CD14-positive monocyte (primary cell): Measurements from ENCODE around the gene MKI67. TPM values are rescaled to one million over a fixed set of nuclear protein-coding genes. Genes with fewer than 3 reads are reported as not detected.

ENCODE experiments used
- DNase-seq, 3 donors: peaks; one replicate each; pipeline ENCODE4 v3.0.0-alpha.2; 2011 to 2022
- H2AFZ ChIP-seq: 2 replicates; pipeline ENCODE4 v1.6.0; 2012; ENCODE audit warnings: mild to moderate bottlenecking, low read depth, low read length, inconsistent platforms; ENCODE audit not compliant: insufficient read depth, poor library complexity, severe bottlenecking
- H3K27ac ChIP-seq, 2 donors: 1 replicate in 1 of 2; 2 replicates in 1 of 2; pipeline ENCODE4 v1.5.1; 2012 to 2013; ENCODE audit warnings: low read length in 2 of 2, control low read depth in 1 of 2, inconsistent platforms in 1 of 2, low read depth in 1 of 2, mild to moderate bottlenecking in 1 of 2
- H3K27me3 ChIP-seq, 2 donors: one replicate each; pipeline versions ENCODE4 v1.6.0 to v1.6.1; 2011 to 2013; ENCODE audit warnings: low read length in 2 of 2; ENCODE audit not compliant: control insufficient read depth in 2 of 2, insufficient read depth in 2 of 2
- H3K36me3 ChIP-seq, 2 donors: replicated peaks in 1 of 2; 1 replicate in 1 of 2; 2 replicates in 1 of 2; pipeline versions ENCODE4 v1.5.1 to v1.6.1; 2012 to 2013; ENCODE audit warnings: low read length in 2 of 2, control low read depth in 1 of 2, inconsistent platforms in 1 of 2, mild to moderate bottlenecking in 1 of 2; ENCODE audit not compliant: insufficient read depth in 2 of 2, control insufficient read depth in 1 of 2
- H3K4me1 ChIP-seq, 2 donors: 1 replicate in 1 of 2; 2 replicates in 1 of 2; pipeline versions ENCODE4 v1.5.1 to v1.6.1; 2012 to 2013; ENCODE audit warnings: low read length in 2 of 2, control low read depth in 1 of 2, inconsistent platforms in 1 of 2, mild to moderate bottlenecking in 1 of 2, moderate library complexity in 1 of 2; ENCODE audit not compliant: insufficient read depth in 2 of 2, control insufficient read depth in 1 of 2
- H3K4me2 ChIP-seq: replicated peaks from 2 replicates; pipeline ENCODE3; 2012; ENCODE audit warnings: low read length, moderate library complexity, mild to moderate bottlenecking; ENCODE audit not compliant: poor library complexity, severe bottlenecking; ENCODE audit errors: extremely low read depth
- H3K4me3 ChIP-seq, 3 experiments: fragments of 200-600 bp in 1 of 3; sonication (generic) in 1 of 3; replicated peaks in 1 of 3; 1 replicate in 2 of 3; 2 replicates in 1 of 3; pipeline ENCODE4 v1.5.1; 2011 to 2013; ENCODE audit warnings: low read length in 3 of 3, mild to moderate bottlenecking in 3 of 3, control low read depth in 2 of 3, low read depth in 2 of 3, inconsistent platforms in 1 of 3, moderate library complexity in 1 of 3
- H3K79me2 ChIP-seq: 2 replicates; pipeline ENCODE4 v1.6.0; 2012; ENCODE audit warnings: mild to moderate bottlenecking, control low read depth, inconsistent platforms, low read length, moderate library complexity; ENCODE audit not compliant: insufficient read depth
- H3K9ac ChIP-seq: 2 replicates; pipeline ENCODE4 v1.6.0; 2017; ENCODE audit warnings: low read length, mild to moderate bottlenecking; ENCODE audit not compliant: insufficient read depth, poor library complexity, severe bottlenecking
- H3K9me3 ChIP-seq, 2 donors: replicated peaks in 1 of 2; 1 replicate in 1 of 2; 2 replicates in 1 of 2; pipeline versions ENCODE4 v1.5.1 to v1.6.1; 2012 to 2013; ENCODE audit warnings: low read length in 2 of 2, control low read depth in 1 of 2; ENCODE audit not compliant: control insufficient read depth in 1 of 2, insufficient read depth in 1 of 2
- H4K20me1 ChIP-seq: 2 replicates; pipeline ENCODE4 v1.6.0; 2012; ENCODE audit warnings: mild to moderate bottlenecking, low read length, control low read depth, moderate library complexity; ENCODE audit not compliant: insufficient read depth
- H3K27ac Mint-ChIP-seq, 7 donors: one replicate each; pipeline ENCODE4 v1.8.0; 2020; ENCODE audit warnings: mild to moderate bottlenecking in 7 of 7, mixed read lengths in 7 of 7, moderate library complexity in 6 of 7, inconsistent platforms in 2 of 7
- H3K27me3 Mint-ChIP-seq, 3 donors: one replicate each; pipeline ENCODE4 v1.8.0; 2021 to 2022; ENCODE audit warnings: low read depth in 3 of 3, mild to moderate bottlenecking in 3 of 3, mixed read lengths in 3 of 3, moderate library complexity in 3 of 3, inconsistent platforms in 1 of 3
- H3K36me3 Mint-ChIP-seq, 2 donors: one replicate each; pipeline ENCODE4 v1.8.0; 2020; ENCODE audit warnings: mixed read lengths in 2 of 2, inconsistent platforms in 1 of 2, mild to moderate bottlenecking in 1 of 2
- H3K4me1 Mint-ChIP-seq: one replicate; pipeline ENCODE4 v1.8.0; 2020; ENCODE audit warnings: mild to moderate bottlenecking, mixed read lengths
- H3K4me3 Mint-ChIP-seq, 2 donors: one replicate each; pipeline ENCODE4 v1.8.0; 2020; ENCODE audit warnings: mild to moderate bottlenecking in 2 of 2, mixed read lengths in 2 of 2, moderate library complexity in 1 of 2
- H3K9me3 Mint-ChIP-seq, 7 donors: one replicate each; pipeline ENCODE4 v1.8.0; 2020 to 2022; ENCODE audit warnings: mixed read lengths in 7 of 7, mild to moderate bottlenecking in 6 of 7, moderate library complexity in 6 of 7, inconsistent platforms in 2 of 7
- WGBS: methylation state at CpG from one replicate; pipeline ENCODE4 v1.1.5; 2013; ENCODE audit warnings: missing lambda C conversion rate; ENCODE audit not compliant: insufficient coverage; 5-methylcytosine and 5-hydroxymethylcytosine counted together
- intact Hi-C, 2 donors: fragments of 100-400 bp; cut with micrococcal nuclease; formaldehyde crosslinking; loops; one replicate each; pipeline versions ENCODE4 v1.15.0 to v1.15.1; 2023
- polyA plus RNA-seq, 3 donors: library from polyadenylated mRNA; depleted of rRNA in 1 of 3; unstranded in 2 of 3; stranded (reverse) in 1 of 3; fragments of 300-500 nt in 2 of 3; fragments of >200 nt in 1 of 3; fragmentation: Illumina TruSeq in 2 of 3; gene quantifications; 1 replicate in 2 of 3; 2 replicates in 1 of 3; pipeline ENCODE4 v1.2.3, GENCODE V29; 2012 to 2021
- TF ChIP-seq, protein P1 (sequence below): fragments of 200-600 bp; IDR thresholded peaks from one replicate; pipeline ENCODE4 v1.8.0; 2022; ENCODE audit warnings: antibody characterized with exemption, mild to moderate bottlenecking

MKI67 gene
- polyA plus RNA-seq, 3 donors = 0.02 to 0.05 TPM; not detected in 1

DNA sequence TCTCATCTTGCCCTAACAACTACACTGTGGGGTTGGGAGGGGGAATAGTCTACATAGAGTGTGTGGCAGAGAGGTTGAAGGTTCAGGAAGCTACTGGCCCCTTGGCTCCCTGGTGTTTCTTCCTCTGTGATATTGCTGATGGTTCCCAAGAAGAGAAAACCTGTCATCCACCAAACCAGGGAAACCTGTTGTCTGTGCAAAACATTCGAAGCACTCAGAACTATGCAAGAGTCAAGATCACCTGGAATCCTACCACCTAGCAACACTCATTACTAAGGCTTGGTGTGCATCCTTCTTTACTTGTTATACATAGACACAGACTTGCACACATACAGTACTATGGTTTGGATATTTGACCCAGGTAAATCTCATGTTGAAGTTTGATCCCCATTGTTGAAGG lies 46.5 kb upstream of the MKI67 start:
- Histone ChIP-seq H2AFZ (no peak overlapping the region), H3K4me2 (no peak overlapping the region), H3K4me1 (no peaks in the 10 kb centered on the region), H3K27ac (no peak overlapping the region), H4K20me1 (no peaks in the 10 kb centered on the region), H3K27me3 (no peaks in the 10 kb centered on the region), H3K9me3 (peaks cover 15 to 22% of the 10 kb centered on the region in 2 donors), H3K79me2 (no peaks in the 10 kb centered on the region), H3K4me3 (no peak overlapping the region), H3K36me3 (no peaks in the 10 kb centered on the region), H3K9ac (no peak overlapping the region)
- peaks cover 0 to 6% of the 10 kb centered on the region in 2 donors for H3K36me3 Mint-ChIP-seq
- no peaks in the 10 kb centered on the region for H3K4me1 Mint-ChIP-seq
- DNase-seq = no peak
- intact Hi-C loops = no loop called here
- TF ChIP-seq, protein P1, sequence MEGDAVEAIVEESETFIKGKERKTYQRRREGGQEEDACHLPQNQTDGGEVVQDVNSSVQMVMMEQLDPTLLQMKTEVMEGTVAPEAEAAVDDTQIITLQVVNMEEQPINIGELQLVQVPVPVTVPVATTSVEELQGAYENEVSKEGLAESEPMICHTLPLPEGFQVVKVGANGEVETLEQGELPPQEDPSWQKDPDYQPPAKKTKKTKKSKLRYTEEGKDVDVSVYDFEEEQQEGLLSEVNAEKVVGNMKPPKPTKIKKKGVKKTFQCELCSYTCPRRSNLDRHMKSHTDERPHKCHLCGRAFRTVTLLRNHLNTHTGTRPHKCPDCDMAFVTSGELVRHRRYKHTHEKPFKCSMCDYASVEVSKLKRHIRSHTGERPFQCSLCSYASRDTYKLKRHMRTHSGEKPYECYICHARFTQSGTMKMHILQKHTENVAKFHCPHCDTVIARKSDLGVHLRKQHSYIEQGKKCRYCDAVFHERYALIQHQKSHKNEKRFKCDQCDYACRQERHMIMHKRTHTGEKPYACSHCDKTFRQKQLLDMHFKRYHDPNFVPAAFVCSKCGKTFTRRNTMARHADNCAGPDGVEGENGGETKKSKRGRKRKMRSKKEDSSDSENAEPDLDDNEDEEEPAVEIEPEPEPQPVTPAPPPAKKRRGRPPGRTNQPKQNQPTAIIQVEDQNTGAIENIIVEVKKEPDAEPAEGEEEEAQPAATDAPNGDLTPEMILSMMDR = no peak
- no peak overlapping the region for H3K27ac Mint-ChIP-seq
- peaks cover 8 to 16% (median 14%) of the 10 kb centered on the region in 3 donors for H3K27me3 Mint-ChIP-seq
- WGBS = 83% methylated on average over 1 of the region's 1 CpG
- H3K4me3 Mint-ChIP-seq = no peak overlapping the region
- H3K9me3 Mint-ChIP-seq = peaks cover 17 to 41% (median 30%) of the 10 kb centered on the region in 7 donors

DNA sequence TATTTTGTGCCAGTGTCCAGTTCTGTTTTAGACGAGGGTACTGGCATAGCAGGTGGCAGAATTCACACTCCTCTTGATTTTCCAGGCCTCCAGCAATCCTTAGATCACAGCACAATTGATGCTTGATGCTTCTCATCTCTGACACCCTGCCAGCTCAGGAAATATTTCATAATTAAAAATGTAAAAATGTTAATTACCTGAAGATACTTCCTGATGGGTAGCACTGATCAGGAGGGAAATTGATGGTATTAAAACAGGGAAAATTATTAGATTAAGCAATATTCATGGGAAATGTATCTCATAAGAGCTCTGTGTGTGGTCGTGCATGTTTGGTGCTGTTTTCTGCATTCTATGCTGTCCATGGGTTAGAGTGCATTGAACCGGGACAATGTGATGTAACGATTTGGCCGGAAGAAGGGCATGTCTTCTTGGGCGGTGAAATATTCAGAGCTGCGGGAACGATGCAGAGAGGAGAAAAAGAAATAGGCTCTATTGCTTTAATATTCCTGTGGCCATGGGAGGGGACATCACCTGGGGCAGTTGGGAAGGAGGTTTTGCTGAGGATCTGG lies 43.7 kb upstream of the MKI67 start:
- no peak overlapping the region for H3K27ac ChIP-seq
- no peaks in the 10 kb centered on the region for H3K27me3 ChIP-seq
- H2AFZ ChIP-seq = no peak overlapping the region
- DNase-seq = no peak
- peaks cover 8 to 20% (median 14%) of the 10 kb centered on the region in 3 donors for H3K27me3 Mint-ChIP-seq
- no peak overlapping the region for H3K4me2 ChIP-seq
- H3K4me1 Mint-ChIP-seq = no peaks in the 10 kb centered on the region
- peaks cover 15 to 18% of the 10 kb centered on the region in 2 donors for H3K9me3 ChIP-seq
- no peaks in the 10 kb centered on the region for H3K79me2 ChIP-seq
- H3K9ac ChIP-seq = no peak overlapping the region
- H3K36me3 Mint-ChIP-seq = peaks cover 0 to 6% of the 10 kb centered on the region in 2 donors
- intact Hi-C loops = no loop called here
- no peaks in the 10 kb centered on the region for H4K20me1 ChIP-seq
- H3K36me3 ChIP-seq = no peaks in the 10 kb centered on the region
- 83% methylated on average over 8 of the region's 8 CpGs for WGBS
- H3K4me1 ChIP-seq = no peaks in the 10 kb centered on the region
- peak overlapping the region in 1 of 2 donors; percentile 1 for H3K4me3 Mint-ChIP-seq
- peaks cover 15 to 37% (median 25%) of the 10 kb centered on the region in 7 donors for H3K9me3 Mint-ChIP-seq
- H3K27ac Mint-ChIP-seq = no peak overlapping the region
- no peak overlapping the region for H3K4me3 ChIP-seq
- TF ChIP-seq, protein P1 = no peak
